Mesothelial cell of epicardium (in vitro differentiated cells): ENCODE measurements around the gene VAT1L. TPM values are rescaled to one million over a fixed set of nuclear protein-coding genes. Genes with fewer than 3 reads are reported as not detected.

ENCODE experiments used
- DNase-seq, 2 experiments: peaks; one replicate each; pipeline ENCODE4 v3.0.0; 2021; ENCODE audit warnings: low spot score in 2 of 2; ENCODE audit not compliant: unreplicated experiment in 2 of 2
- H3K27ac Mint-ChIP-seq: 2 replicates; pipeline ENCODE4 v1.8.0; 2021; ENCODE audit warnings: mixed read lengths
- H3K27me3 Mint-ChIP-seq: 2 replicates; pipeline ENCODE4 v1.8.0; 2021; ENCODE audit warnings: low read depth, mixed read lengths
- H3K36me3 Mint-ChIP-seq: 2 replicates; pipeline ENCODE4 v1.8.0; 2021; ENCODE audit warnings: mixed read lengths
- H3K4me1 Mint-ChIP-seq: 2 replicates; pipeline ENCODE4 v1.8.0; 2021; ENCODE audit warnings: mixed read lengths
- H3K4me3 Mint-ChIP-seq: 2 replicates; pipeline ENCODE4 v1.8.0; 2021; ENCODE audit warnings: mild to moderate bottlenecking, moderate library complexity, mixed read lengths
- H3K9me3 Mint-ChIP-seq: 2 replicates; pipeline ENCODE4 v1.8.0; 2021; ENCODE audit warnings: mixed read lengths
- CTCF ChIP-seq: fragments of 200-600 bp; sonication (generic); IDR thresholded peaks from one replicate; pipeline ENCODE4 v1.5.0; 2021; ENCODE audit warnings: antibody characterized with exemption; ENCODE audit not compliant: unreplicated experiment
- total RNA-seq: library from RNA; stranded (reverse); gene quantifications from 3 replicates; pipeline ENCODE4 v1.2.1, GENCODE V29; 2021

VAT1L gene
- total RNA-seq, 1 donor from 2014 or later = 6.3 TPM

GRCh38 chr16:77838597-77839255 lies 50.4 kb downstream of the VAT1L start:
- Mint-ChIP-seq H3K36me3 (no peaks in the 10 kb centered on the region), H3K4me1 (peaks cover 36% of the 10 kb centered on the region), H3K27me3 (no peaks in the 10 kb centered on the region), H3K4me3 (no peak overlapping the region), H3K9me3 (no peaks in the 10 kb centered on the region), H3K27ac (peak overlapping the region; percentile 47)
- TF ChIP-seq CTCF = no peak
- no peak for DNase-seq

GRCh38 chr16:77840093-77840492 lies 51.7 kb downstream of the VAT1L start:
- no peaks in the 10 kb centered on the region for H3K27me3 Mint-ChIP-seq
- H3K4me1 Mint-ChIP-seq = peaks cover 27% of the 10 kb centered on the region
- H3K27ac Mint-ChIP-seq = no peak overlapping the region
- no peak for DNase-seq
- H3K4me3 Mint-ChIP-seq = no peak overlapping the region
- no peaks in the 10 kb centered on the region for H3K9me3 Mint-ChIP-seq
- no peak for TF ChIP-seq CTCF
- no peaks in the 10 kb centered on the region for H3K36me3 Mint-ChIP-seq

GRCh38 chr16:77840673-77841501 lies 52.5 kb downstream of the VAT1L start:
- no peak overlapping the region for H3K27ac Mint-ChIP-seq
- no peak for TF ChIP-seq CTCF
- no peak overlapping the region for H3K4me3 Mint-ChIP-seq
- no peaks in the 10 kb centered on the region for H3K9me3 Mint-ChIP-seq
- DNase-seq = no peak
- H3K4me1 Mint-ChIP-seq = peaks cover 29% of the 10 kb centered on the region
- H3K27me3 Mint-ChIP-seq = no peaks in the 10 kb centered on the region
- no peaks in the 10 kb centered on the region for H3K36me3 Mint-ChIP-seq

- no peaks in the 10 kb centered on the region for H3K36me3 Mint-ChIP-seq
- H3K4me1 Mint-ChIP-seq = peaks cover 29% of the 10 kb centered on the region
Measured at GRCh38 chr16:77841502-77841763, 53.1 kb downstream of the VAT1L start.

DNA sequence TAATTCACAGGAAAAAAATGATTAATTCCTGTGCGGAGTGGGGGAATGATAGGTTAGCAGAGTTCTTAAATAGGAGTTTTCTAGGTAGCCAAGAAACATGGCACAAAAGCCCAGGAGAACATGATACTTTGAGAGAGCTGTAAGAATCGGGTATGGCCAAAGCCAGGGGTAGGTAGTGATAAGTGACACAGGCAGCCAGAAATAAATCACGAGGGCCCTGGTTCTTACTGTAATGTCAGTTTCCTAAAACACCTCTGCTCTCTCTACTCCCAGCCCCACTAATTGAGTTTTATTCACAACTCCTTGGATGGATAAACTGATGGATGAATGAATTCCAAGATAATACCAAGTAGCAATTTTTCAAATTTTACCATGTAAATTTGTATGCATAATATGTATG lies 54.1 kb downstream of the VAT1L start:
- H3K4me1 Mint-ChIP-seq = peaks cover 27% of the 10 kb centered on the region
- H3K27me3 Mint-ChIP-seq = no peaks in the 10 kb centered on the region
- no peaks in the 10 kb centered on the region for H3K9me3 Mint-ChIP-seq
- DNase-seq = no peak
- H3K4me3 Mint-ChIP-seq = no peak overlapping the region
- no peak for TF ChIP-seq CTCF
- H3K36me3 Mint-ChIP-seq = no peaks in the 10 kb centered on the region
- no peak overlapping the region for H3K27ac Mint-ChIP-seq

More at GRCh38 chr16:77841502-77841763, 53.1 kb downstream of the VAT1L start:
- no peak for DNase-seq
- Mint-ChIP-seq H3K27me3 (no peaks in the 10 kb centered on the region), H3K9me3 (no peaks in the 10 kb centered on the region), H3K27ac (no peak overlapping the region), H3K4me3 (no peak overlapping the region)
- no peak for TF ChIP-seq CTCF
